SU-DHL-6 (cell line): ENCODE results near the gene MAPKAPK5.

ENCODE experiments used
- EZH2phosphoT487 ChIP-seq: fragments of 200-600 bp; sonication (generic), shearing (Covaris generic); conservative IDR thresholded peaks from 2 replicates; pipeline ENCODE4 v1.6.1; 2018; ENCODE audit warnings: mild to moderate bottlenecking, antibody characterized with exemption, low read length, moderate library complexity, mixed read lengths
- TF ChIP-seq, protein P1 (sequence below): fragments of 200-600 bp; sonication (generic); IDR thresholded peaks from one replicate; pipeline ENCODE4 v1.5.1; 2017; ENCODE audit warnings: antibody characterized with exemption, mild to moderate bottlenecking, low read length, moderate library complexity; ENCODE audit not compliant: insufficient read depth, poor library complexity, severe bottlenecking

DNA sequence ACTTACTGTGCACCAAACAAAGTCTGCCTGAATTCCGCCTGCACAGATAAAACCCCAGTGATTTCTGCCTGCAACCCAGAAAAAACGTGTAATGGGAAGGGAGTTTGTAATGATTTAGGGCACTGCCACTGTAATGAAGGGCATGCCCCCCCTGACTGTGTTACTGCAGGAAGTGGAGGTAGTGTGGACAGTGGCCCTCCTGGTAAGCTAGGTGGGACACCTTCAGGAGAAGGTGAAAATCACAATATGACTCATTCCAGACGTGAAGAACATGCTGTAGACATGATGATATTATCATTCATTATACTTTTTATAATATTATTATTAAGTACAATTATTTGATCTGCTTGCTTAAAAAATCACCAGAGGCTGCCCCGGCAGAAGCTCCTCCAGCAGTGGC, 59.2 kb downstream of the MAPKAPK5 start:
- TF ChIP-seq, protein P1, sequence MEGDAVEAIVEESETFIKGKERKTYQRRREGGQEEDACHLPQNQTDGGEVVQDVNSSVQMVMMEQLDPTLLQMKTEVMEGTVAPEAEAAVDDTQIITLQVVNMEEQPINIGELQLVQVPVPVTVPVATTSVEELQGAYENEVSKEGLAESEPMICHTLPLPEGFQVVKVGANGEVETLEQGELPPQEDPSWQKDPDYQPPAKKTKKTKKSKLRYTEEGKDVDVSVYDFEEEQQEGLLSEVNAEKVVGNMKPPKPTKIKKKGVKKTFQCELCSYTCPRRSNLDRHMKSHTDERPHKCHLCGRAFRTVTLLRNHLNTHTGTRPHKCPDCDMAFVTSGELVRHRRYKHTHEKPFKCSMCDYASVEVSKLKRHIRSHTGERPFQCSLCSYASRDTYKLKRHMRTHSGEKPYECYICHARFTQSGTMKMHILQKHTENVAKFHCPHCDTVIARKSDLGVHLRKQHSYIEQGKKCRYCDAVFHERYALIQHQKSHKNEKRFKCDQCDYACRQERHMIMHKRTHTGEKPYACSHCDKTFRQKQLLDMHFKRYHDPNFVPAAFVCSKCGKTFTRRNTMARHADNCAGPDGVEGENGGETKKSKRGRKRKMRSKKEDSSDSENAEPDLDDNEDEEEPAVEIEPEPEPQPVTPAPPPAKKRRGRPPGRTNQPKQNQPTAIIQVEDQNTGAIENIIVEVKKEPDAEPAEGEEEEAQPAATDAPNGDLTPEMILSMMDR: no peak
- TF ChIP-seq EZH2phosphoT487: no peak
